T-helper 1 cell treated with Interleukin-12 subunit alpha and Interleukin-12 subunit beta and Interleukin-4 antibody, amounts not matched to agents 30 ng/mL and 1 ng/mL, for 36 hours (primary cell): ENCODE data around the gene GEMIN8. TPM values are rescaled to one million over a fixed set of nuclear protein-coding genes. Genes with fewer than 3 reads are reported as not detected.

ENCODE experiments used
- intact Hi-C: fragments of 100-400 bp; cut with micrococcal nuclease; formaldehyde crosslinking; loops from one replicate; pipeline ENCODE4 v1.15.1; 2024
- total RNA-seq: library from RNA; stranded (reverse); gene quantifications from 2 replicates; pipeline ENCODE4 v1.2.3, GENCODE V29; 2022

The GEMIN8 gene, protein sequence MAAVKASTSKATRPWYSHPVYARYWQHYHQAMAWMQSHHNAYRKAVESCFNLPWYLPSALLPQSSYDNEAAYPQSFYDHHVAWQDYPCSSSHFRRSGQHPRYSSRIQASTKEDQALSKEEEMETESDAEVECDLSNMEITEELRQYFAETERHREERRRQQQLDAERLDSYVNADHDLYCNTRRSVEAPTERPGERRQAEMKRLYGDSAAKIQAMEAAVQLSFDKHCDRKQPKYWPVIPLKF
- total RNA-seq = 13.0 and 14.9 TPM in 2 replicates

DNA sequence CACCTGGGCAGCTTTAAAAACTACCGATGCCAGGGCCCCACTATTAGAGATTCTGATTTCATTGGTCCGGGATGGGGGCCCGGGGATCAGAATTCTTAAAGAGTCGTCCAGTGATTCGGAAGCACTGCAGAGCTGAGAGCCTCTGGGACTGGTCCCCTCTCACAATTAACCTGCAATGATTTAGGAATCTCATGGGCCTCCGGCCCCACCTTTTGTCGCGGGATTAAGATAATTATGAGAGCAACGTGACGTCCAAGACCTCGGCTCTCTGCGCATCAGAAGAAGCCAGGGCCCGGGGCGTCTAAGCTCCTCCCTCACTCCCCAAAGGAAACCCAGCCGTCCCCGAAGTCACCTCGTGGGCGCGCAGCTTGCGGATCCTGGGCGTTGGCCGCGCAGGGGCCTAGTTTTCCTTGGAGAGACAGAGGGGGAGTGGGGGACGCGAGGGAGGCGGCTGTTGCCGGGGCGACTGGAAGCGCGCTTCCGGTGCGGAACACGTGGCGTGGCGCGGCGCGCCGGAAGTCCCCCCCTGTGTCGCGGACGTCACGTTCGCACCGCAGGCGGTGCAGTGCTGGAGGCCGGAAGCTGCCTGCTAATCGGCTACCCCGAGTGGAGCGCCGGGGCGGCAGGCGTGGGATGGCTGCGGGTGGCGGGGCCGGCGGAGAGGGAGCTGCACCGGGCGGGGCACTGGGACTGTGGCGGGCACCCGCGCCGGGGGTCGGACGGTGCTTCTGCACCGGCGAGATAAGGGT lies at the start of gene GEMIN8:
TSS of gene GEMIN8 (minus strand) at position 468 of the 749 bp plus-strand sequence. CDS start 8,414 bp downstream, outside the sequence.
- intact Hi-C loops = loop anchor here (1.0 to 10.0 kb wide), 12 partner anchors 295 to 1645 kb away; partner anchors contain the start of genes FANCB, MOSPD2, OFD1 and PIGA

DNA sequence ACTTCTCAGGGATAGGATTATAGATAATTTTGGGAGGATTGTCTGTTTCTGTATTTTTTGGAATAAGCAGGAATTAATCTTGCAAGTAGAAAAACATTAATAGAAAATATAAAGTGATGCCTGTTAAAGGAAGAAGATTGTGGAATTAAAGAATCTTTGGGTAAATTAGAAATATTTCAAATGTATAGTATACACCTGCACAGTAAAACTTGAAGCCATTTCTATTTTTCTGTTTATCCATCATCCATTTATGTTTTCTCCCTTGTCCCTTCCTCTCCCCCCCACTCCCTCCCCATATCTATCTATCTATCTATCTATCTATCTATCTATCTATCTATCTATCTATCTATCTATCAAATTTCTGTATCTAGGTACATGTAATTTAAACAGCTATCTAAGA lies 46.9 kb upstream of the GEMIN8 start:
- intact Hi-C loops = no loop called here

DNA sequence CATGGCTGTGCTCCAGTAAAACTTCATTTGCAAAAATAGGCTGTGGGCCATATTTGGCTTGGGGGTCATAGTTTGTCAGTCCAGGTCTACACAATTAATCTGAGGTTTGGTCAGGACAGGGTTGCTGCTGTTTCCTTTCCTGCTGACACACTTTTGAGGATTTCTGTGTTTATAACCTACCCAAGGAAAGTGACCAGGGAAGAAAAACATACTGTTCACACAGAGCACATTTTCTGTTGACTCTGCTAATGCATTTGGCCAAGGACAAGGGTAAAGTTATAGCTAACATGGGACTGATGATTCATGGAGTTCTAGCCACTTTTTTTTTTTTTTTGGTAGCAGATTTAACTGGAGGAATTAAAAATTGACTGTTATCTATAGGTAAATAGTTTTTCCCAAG lies 43.9 kb upstream of the GEMIN8 start:
- intact Hi-C loops = no loop called here

DNA sequence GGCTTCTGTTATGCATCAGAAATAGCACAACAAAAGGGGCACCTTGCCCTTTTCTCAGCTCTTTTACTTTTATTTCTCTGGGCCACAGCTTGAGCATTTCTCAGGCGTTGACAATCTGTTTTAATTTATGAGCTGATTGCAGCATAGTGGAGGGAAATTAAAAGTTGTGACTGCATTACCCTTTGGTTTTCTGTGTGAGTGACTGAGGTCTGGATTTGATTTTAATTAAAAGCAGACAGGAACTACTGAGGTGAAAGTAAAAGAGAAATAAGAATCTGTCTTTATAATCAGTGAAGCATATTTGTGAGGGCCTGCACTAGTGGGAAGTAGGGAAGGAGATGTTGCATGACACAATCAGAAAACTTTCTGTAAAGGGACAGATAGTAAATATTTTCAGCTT lies 43.4 kb upstream of the GEMIN8 start:
- intact Hi-C loops = no loop called here

DNA sequence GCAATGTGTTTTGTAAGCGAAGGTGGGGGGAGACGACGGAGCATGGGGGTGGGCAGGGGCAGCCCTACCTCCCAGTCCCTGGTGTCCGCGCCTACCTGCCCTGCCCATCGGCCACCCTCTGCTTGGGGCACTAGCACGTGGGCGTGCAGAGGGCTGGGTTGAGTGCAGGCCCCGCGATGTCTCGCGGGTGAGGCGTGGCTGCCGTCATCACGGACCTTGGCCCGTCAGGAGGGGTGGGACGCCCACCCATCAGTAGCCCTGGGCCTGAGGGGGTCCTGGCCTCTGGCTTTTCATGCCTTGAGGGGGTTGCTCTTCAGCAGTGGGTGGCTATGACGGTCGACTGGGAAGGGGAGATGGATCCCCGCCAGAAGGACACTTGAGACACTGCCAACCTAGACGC lies 36.1 kb upstream of the GEMIN8 start:
- intact Hi-C loops = no loop called here

DNA sequence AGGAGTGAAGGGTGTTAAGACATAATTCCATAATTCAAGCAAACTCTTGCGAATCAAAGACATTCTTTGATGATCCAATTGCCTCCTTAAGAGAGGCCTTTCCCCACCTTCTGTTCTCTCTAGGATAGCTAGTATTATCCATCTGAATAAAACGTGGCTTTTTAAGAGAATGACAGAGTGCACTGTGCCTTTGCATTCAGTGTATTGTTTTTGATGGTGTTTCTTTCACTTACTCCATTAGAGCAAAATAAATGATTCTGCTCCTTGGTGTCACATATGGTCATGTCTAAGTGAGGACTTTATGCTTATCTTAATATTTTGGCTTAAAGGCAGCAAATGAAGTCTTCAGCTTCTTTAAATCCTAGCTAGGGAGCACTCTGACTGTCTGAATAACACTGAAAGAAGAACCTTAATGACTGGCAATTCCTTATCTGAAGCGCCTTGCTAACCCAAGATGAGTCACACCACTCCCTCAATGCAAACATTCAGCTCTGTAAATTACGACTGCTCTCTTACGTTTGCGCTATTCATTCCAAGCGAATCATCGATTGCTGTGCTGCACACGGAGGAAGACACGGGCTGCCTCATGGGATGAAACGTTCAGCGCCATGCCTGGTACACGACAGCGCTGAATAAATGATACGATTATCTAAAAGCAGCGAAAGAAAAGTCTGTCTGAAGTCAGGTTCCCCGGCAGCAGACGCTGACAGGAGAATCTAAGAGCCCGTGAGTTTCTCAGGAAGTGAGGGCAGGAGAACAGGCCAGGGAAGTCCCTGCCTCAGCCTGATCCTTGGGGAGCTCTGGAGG lies 35.1 kb upstream of the GEMIN8 start:
- intact Hi-C loops = no loop called here

DNA sequence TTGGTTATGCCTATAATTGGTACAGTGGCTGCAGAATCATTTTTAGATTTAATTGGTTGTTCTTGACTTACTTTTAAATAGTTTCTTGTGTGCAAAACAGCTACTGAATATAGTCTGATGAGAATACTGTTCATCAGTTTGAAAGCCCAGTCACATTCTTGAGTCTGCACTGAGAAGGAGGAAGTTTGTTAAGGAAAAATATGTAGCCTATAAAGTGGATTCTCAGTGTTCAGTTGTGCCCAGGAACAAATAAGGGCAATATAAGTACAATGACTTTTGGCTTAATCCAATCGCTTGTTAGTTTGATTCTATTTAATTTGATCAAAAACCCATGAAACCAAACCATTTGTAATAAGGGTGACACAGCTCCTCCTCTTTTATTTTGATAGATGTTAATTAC lies 32.8 kb upstream of the GEMIN8 start:
- intact Hi-C loops = no loop called here

DNA sequence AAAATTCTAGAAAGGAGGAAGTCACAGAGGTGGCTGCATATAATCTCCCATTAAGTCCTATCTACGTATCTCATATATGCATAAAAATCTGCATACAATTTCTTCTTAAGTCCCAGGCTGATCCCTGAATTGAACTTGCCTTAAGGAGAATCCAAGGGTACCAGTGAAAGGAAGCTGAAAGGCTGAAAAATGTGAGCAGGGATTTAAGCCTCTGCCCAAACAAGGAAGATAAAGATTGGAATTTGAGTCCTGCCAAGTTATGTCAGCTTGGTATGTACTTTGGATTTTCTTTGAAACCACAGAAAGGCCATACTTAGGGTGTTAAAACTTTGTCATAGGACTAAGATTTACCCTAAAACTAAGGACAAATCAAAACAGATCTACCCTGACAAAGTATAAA lies 26.5 kb upstream of the GEMIN8 start:
- intact Hi-C loops = no loop called here

DNA sequence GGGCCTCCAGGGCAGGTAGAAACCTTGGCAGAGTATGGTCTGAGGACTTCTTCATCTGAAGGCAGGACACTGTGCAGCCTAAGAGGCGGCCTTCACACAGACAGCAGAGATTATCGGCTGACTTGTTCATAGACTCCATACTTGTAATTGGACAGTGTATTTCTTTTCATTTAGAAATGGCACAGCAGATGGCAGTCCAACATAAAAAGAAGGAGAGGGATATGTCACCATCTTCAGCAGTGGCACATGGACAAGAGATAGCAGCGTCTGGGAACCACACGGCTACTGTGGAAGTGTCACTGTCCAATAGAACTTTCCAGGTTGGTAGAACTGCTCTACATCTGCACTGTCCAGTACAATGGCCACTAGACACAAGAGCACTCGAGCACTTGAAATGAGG lies 21.7 kb upstream of the GEMIN8 start:
- intact Hi-C loops = no loop called here

DNA sequence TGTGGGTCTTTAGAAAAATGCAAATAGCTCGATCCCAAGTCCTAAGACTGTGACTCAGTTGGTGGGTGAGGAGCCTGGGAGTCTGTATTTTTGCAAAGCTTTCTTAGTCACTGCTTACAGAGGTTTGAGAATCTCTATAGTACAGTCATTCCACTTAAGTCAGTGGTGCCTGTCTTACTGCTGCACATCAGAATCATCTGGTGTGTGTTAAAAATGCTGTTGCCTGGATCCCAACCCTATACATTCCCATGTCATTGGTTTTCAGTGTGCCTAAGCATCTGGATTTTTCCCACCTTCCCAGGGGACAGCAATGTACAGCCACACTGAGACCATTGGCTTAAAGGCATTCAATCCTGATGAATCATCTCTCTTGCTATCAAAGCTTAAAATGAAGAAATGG lies 21.0 kb upstream of the GEMIN8 start:
- intact Hi-C loops = no loop called here

DNA sequence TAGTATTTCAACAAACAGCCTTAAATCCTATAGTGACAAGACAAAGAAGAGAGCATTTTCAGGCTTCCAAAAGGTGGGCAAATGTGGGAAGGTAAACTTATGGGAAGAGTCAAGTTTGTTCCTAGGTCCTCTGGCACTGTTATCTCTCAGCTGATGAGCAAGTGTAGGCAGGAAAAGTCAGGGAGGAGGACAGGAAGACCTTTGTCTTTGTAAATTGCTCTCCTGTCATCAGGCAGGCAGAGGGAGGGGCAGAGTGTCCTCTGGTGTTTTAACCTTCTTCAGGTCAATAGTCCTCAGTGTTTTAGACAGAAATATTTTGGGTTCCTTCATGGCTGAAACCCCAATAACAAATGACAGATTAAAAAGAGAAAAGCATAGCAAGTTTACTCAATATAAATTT lies 13.5 kb upstream of the GEMIN8 start:
- intact Hi-C loops = no loop called here

DNA sequence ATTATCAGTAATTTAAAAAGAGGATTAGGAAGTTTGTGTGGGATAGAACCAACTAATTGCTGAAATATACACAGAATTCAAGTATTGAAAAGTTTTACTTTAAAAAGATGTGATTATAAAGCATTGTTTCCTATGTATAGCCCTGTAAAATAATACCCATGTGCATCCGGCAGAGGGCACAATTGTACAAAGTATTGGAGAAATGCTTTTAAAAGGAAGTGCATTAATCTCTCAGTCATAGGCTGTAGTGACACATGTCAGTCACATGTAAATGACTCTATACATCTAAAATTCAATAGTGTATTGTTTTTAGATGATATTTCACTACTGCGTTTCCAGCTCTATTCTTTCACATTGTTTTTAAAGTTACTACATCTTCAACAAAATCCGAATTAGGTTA lies 9.7 kb upstream of the GEMIN8 start:
- intact Hi-C loops = loop anchor here (1.0 to 10.0 kb wide), 4 partner anchors 55 to 1635 kb away; no protein-coding TSS in a partner anchor

DNA sequence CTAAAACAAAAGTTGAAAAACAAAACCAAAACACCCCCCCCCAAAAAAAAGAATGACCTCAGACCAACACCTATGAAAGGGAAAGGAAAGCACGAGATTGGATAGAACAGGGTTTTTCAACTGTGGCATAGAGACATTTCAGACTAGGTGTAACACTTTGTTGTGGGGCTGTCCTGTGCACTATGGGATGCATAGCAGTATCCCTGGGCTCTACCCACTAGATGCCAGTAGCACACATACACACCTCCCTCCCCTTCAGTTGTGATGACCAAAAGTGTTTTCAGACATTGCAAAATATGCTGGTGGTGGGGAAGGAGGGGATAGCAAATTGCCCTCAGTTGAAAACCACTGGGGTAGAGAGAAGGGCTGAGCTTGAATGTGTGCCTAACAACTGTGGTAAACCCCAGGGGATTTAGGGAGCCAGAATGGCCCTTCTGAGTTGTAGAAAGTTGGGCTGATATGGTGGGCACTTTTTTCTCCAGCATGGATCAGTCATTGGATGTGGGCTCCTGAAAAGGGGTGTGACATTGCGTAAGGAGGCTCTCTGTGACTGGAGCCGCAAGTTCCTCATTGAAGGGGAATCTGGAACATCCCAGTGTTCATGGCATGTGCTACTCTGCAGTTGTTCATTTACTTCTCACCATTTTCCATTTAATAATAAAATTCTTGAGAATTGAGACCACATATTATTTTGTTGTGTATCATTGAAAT lies 8.8 kb upstream of the GEMIN8 start:
- intact Hi-C loops = loop anchor here (1.0 to 10.0 kb wide), 4 partner anchors 56 to 1636 kb away; no protein-coding TSS in a partner anchor

DNA sequence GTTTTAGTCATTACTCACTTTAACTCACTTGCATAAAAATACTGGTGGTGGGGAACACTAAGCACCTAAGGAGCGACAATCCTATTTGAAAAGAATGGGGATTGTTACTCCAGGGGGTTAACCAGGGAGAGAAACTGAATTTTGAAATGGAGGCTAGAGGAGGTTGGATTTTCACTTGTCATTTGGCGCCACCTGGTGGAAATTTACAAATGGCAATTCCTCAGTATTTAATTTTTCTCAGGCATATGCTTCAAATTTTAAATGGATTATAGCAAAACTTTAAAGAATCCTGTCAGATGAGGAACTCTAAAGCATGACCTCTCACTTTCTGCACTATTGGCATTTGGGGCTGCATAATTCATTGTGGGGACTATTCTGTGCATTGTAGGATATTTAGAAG lies 2.7 kb upstream of the GEMIN8 start:
- intact Hi-C loops = loop anchor here (1.0 to 10.0 kb wide), 7 partner anchors 134 to 1642 kb away; no protein-coding TSS in a partner anchor

DNA sequence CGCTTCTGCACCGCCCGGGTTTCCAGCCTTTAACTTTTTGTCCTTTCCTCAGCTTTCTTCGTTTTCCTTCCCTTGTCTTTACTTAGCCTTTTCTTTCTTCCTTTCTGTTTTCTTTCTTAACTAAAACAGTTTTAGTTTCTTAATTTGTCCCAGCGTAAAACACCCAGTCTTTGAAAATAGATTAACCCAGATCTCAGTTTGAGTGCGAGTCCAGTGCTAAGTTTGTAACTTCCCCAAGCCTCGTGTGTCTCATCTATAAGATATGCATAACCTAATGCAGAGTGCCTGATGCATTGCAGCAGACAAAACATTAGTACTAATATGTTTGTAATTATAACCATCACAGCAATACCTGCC lies 460 bp upstream of the GEMIN8 start:
- intact Hi-C loops = loop anchor here (5.0 to 10.0 kb wide), 2 partner anchors 458 to 1645 kb away; no protein-coding TSS in a partner anchor

DNA sequence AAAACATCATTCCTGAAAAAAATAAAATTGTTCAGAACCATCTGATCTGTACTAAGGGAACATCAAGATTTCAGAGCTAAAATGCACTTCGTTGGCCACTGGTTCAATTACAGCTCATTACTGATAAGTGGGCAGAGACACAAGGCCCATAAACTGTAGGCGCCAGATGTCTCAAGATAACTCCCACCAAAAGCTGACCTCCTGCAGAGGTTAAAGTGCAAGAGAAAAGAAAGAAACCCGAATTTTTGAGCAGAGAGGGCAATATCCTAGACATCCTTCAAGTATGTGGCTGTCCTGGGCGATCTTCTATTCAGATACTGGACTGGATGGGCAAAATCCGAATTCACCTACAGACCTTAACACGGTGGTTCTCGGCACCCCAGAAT lies 660 bp downstream of the GEMIN8 start:
- intact Hi-C loops = loop anchor here (1.0 to 5.0 kb wide), 10 partner anchors 295 to 1306 kb away; partner anchors contain the start of genes FANCB, MOSPD2, OFD1 and PIGA

DNA sequence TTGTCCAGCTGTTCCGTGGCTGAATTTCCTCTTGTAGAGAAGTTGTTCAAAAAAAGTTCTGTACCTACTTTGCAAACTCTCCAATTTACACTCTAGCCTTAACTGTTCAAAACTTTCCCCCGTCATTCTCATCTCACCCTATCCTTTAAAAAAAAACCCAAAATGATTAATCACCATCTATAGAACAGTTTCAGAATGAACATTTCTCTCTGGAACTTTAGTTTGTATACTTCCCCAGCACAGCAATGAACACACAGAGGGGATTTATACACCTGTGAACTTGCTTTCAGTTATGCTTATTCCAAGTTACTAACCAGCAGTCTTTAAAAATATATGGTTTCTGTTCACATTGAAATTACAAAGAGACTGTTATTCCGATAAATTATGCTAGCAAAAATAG lies 1.2 kb downstream of the GEMIN8 start:
- intact Hi-C loops = loop anchor here (2.0 to 5.0 kb wide), 6 partner anchors 844 to 1236 kb away; partner anchors contain the start of genes FANCB, MOSPD2, PRPS2 and TMSB4X

DNA sequence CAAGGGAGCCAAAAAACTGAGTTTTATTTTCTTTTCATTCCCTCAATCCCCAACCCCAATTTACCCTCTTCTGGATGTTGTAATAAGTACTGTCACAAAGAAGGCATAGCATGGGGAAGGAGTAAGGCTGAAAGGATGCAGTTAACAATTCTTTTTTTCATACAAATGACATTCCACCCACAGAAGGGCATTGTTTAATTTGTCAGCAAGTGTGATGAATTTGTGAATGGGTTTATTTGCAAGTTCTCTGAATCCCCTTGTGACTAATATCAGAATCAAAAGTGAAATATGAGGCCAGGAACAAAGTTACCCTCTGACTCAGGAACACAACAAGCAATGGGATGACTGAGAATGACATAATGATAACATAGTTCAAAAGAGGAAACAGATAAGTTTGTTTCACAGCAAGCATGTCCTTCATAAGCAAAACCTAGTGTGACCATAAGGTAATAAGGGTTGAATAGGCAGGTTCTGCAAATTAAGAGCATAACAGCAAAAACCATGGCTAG lies 2.1 kb downstream of the GEMIN8 start:
- intact Hi-C loops = loop anchor here (2.0 to 5.0 kb wide), 6 partner anchors 845 to 1235 kb away; partner anchors contain the start of genes FANCB, MOSPD2, PRPS2 and TMSB4X

DNA sequence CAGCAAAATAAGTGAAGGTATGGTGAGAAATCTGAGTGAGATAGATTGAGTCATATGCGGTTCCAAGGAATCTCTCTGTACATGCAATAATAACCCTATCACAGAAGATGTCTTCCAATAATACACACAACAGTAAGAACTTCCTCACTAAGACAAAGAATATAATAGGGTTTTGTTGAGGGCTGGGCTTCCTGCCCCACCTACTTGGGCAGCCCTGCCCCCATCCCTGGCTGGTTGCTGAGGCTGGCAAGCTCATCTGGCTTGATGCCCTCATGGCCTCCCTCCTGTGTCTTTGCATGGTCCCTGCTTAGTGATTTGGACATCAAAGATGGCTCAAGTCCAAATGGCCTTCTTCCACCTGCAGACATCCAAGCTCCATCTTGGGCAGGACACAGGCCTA lies 2.7 kb downstream of the GEMIN8 start:
- intact Hi-C loops = loop anchor here (5.0 kb wide), 3 partner anchors 1050 to 1235 kb away; partner anchors contain the start of genes PRPS2 and TMSB4X

DNA sequence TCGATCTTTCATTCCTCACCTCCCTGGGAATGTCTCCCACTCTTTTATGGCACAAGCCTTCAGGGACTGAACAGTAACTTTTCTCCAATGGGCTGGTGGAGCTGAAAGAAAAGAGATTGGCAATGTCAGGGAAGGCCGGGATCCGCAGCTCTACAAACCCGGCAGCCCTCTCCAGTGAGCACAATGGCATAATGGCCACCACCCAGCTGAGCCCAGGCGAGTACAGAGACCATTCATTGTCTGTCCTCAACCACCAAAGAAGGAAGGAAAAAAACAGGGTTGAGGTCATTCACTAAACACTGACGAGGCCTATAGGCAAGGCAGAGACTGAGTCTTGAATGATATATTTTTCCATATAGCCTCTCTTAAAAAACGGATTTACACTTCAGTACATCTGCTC lies 3.6 kb downstream of the GEMIN8 start:
- intact Hi-C loops = loop anchor here (5.0 kb wide), 3 partner anchors 1049 to 1234 kb away; partner anchors contain the start of genes PRPS2 and TMSB4X
